ENCODE results near the gene ETV2.
"Not testable (repeated sequence)": the region's sequence is repeated elsewhere in the genome, so short reads cannot be mapped to it uniquely, and the experiment has no call there.

The ETV2 gene

DNA sequence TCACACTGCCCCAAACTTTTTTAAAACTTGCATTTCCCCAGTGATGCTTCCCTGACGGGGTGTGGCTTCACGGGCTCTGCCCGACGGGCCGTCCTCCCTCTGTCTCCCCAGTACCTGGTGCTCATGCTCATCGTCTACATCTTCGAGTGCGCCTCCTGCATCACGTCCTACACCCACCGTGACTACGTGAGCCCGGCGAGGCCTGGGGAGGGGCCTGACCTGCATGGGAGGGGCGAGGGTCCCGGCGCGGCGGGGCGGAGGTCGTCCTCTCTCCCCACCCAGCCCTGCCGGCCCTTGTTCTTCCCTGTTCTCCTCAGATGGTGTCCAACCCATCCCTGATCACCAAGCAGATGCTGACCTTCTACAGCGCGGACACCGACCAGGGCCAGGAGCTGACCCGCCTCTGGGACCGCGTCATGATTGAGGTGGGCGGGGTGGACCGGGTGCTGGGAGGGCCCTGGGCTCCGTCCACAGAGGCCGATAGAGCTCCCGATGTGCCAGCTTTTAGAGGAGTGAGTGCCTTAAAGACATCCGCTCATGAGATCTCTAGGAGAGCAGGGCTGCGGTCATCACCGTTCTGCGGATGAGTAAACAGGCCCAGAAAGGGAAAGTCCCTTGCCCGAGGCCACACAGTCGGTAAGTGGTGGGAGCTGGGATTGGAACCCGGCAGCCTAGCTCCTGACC lies 31.7 kb downstream of the ETV2 start:
- Histone ChIP-seq H3K27ac (ENCODE audit: low read depth, low read length, severe bottlenecking) (no peak overlapping the region), H3K4me1 (ENCODE audit: control insufficient read depth, insufficient read depth, low read length, poor library complexity, severe bottlenecking) (no peaks in the 10 kb centered on the region), H3K4me3 (ENCODE audit: extremely low read depth, insufficient read depth, low read length, poor library complexity, severe bottlenecking) (peak overlapping the region; percentile 32), H3K9me3 (ENCODE audit: control insufficient read depth, low read length) (no peaks in the 10 kb centered on the region), H3K36me3 (ENCODE audit: control insufficient read depth, insufficient read depth, low read length) (no peaks in the 10 kb centered on the region)
- WGBS, 2 experiments (ENCODE audit: insufficient coverage in 2 of 2): 4 to 6% methylated on average over 27 to 32 of the region's 39 CpGs

DNA sequence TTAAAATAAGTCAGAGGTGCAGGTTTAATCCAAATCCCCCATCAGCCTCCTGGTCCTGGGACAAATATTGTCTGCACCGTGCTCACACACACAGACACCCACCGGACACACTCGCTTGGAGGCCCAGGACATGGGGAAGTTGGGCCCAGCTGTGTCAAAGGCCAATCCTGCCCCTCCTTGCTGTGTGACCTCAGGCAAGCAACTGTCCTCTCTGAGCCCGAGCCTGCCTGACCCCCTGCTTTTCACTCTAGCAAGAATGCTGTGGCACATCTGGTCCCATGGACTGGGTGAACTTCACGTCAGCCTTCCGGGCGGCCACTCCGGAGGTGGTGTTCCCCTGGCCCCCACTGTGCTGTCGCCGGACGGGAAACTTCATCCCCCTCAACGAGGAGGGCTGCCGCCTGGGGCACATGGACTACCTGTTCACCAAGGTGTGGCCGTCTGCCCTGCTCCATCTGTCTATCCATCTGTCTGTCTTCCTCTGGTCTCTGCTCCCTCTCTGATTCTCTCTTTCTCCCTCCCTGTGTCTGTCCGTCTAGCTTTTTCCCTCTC lies 34.1 kb downstream of the ETV2 start:
- Histone ChIP-seq H3K4me1 (ENCODE audit: control insufficient read depth, insufficient read depth, low read length, poor library complexity, severe bottlenecking) (no peaks in the 10 kb centered on the region), H3K27ac (ENCODE audit: low read depth, low read length, severe bottlenecking) (no peak overlapping the region), H3K36me3 (ENCODE audit: control insufficient read depth, insufficient read depth, low read length) (no peaks in the 10 kb centered on the region), H3K9me3 (ENCODE audit: control insufficient read depth, low read length) (no peaks in the 10 kb centered on the region), H3K4me3 (ENCODE audit: extremely low read depth, insufficient read depth, low read length, poor library complexity, severe bottlenecking) (no peak overlapping the region)
- 76 to 82% methylated on average over 15 of the region's 15 CpGs for WGBS, 2 experiments (ENCODE audit: insufficient coverage in 2 of 2)

DNA sequence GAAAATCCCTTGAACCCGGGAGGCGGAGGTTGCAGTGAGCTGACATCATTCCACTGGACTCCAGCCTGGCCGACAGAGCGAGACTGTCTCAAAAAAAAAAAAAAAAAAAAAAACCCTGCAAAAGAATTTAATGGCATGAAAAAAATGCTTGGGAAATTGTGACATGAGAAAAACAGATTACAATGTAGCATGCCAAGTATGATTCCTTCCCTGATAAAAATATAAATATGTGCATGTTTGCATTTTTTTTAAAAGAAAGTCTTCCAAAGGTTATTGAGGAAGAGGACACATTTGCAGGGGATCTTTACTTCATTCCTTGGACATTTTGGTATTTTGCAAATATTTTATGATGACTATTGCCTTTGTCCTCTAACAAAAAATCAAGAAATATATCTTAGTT lies 48.3 kb downstream of the ETV2 start:
- H3K36me3 ChIP-seq (ENCODE audit: control insufficient read depth, insufficient read depth, low read length): no peaks in the 10 kb centered on the region
- H3K4me3 ChIP-seq (ENCODE audit: extremely low read depth, insufficient read depth, low read length, poor library complexity, severe bottlenecking): no peak overlapping the region
- 90% methylated on average over 2 of the region's 4 CpGs; no CpG with 5 or more reads in 1 of the 2 experiments for WGBS, 2 experiments (ENCODE audit: insufficient coverage in 2 of 2)
- H3K27ac ChIP-seq (ENCODE audit: low read depth, low read length, severe bottlenecking): no peak overlapping the region
- no peaks in the 10 kb centered on the region for H3K9me3 ChIP-seq (ENCODE audit: control insufficient read depth, low read length)
- H3K4me1 ChIP-seq (ENCODE audit: control insufficient read depth, insufficient read depth, low read length, poor library complexity, severe bottlenecking): no peaks in the 10 kb centered on the region

DNA sequence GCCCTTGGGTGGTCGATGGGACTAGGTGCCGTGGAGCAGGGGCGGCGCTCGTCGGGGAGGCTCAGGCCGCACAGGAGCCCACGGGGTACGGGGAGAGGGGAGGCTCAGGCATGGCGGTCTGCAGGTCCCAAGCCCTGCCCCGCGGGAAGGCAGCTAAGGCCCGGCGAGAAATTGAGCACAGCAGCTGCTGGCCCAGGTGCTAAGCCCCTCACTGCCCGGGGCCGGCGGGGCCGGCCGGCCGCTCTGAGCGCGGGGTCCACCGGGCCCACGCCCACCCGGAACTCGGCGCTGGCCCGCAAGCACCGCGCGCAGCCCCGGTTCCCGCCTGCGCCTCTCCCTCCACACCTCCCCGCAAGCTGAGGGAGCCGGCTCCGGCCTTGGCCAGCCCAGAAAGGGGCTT lies 49.6 kb downstream of the ETV2 start:
- H3K27ac ChIP-seq (ENCODE audit: low read depth, low read length, severe bottlenecking); H3K4me1 ChIP-seq (ENCODE audit: control insufficient read depth, insufficient read depth, low read length, poor library complexity, severe bottlenecking); H3K4me3 ChIP-seq (ENCODE audit: extremely low read depth, insufficient read depth, low read length, poor library complexity, severe bottlenecking); H3K9me3 ChIP-seq (ENCODE audit: control insufficient read depth, low read length); H3K36me3 ChIP-seq (ENCODE audit: control insufficient read depth, insufficient read depth, low read length): not testable (repeated sequence)
- WGBS, 2 experiments (ENCODE audit: insufficient coverage in 2 of 2): 95 to 96% methylated on average over 24 to 33 of the region's 37 CpGs

DNA sequence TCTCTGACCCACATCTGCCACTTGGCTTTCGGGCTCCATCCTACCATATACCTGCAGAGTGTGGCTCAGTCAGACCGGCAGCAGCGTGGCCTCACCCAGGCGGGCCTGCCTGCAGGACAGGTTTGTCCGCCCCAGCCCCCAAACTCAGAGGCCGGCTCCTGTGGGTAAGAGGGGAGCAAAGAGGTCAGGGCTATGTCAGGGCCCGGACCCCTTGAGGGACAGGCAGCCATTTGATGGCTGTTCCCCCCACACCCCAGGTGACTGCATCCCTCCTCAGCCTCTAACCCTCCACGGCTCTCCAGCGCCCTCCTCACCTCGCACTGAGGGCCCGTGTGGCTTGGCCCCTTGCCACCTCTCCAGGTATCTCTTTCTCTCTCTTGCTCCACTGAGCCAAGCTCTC lies 50.5 kb downstream of the ETV2 start:
- no peaks in the 10 kb centered on the region for H3K9me3 ChIP-seq (ENCODE audit: control insufficient read depth, low read length)
- H3K36me3 ChIP-seq (ENCODE audit: control insufficient read depth, insufficient read depth, low read length): no peaks in the 10 kb centered on the region
- 97 to 100% methylated on average over 5 to 9 of the region's 11 CpGs for WGBS, 2 experiments (ENCODE audit: insufficient coverage in 2 of 2)
- H3K4me3 ChIP-seq (ENCODE audit: extremely low read depth, insufficient read depth, low read length, poor library complexity, severe bottlenecking): no peak overlapping the region
- H3K4me1 ChIP-seq (ENCODE audit: control insufficient read depth, insufficient read depth, low read length, poor library complexity, severe bottlenecking): no peaks in the 10 kb centered on the region
- no peak overlapping the region for H3K27ac ChIP-seq (ENCODE audit: low read depth, low read length, severe bottlenecking)

DNA sequence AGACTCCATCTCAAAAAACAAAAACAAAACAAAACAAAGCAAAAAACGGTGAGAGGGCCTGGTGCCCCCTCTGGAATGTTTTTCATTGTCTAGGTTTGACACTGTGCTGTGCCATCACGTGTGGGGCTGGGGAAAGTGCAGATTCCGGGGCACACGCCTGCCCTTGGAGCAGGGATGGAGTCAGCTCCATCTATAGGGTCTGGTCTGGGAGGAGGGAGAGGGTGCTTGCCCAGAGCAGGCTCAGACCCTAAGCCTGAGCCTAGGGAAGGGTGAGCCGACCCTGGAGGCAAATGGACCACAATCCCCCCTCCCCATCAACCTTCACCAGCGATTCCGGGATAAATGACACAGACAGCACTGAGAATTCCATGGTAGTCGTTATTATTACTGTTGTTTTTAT lies 51.9 kb downstream of the ETV2 start:
- H3K4me3 ChIP-seq (ENCODE audit: extremely low read depth, insufficient read depth, low read length, poor library complexity, severe bottlenecking): no peak overlapping the region
- H3K9me3 ChIP-seq (ENCODE audit: control insufficient read depth, low read length): no peaks in the 10 kb centered on the region
- no peak overlapping the region for H3K27ac ChIP-seq (ENCODE audit: low read depth, low read length, severe bottlenecking)
- WGBS, 2 experiments (ENCODE audit: insufficient coverage in 2 of 2): 44 to 52% methylated on average over 2 of the region's 8 CpGs
- H3K4me1 ChIP-seq (ENCODE audit: control insufficient read depth, insufficient read depth, low read length, poor library complexity, severe bottlenecking): no peaks in the 10 kb centered on the region
- no peaks in the 10 kb centered on the region for H3K36me3 ChIP-seq (ENCODE audit: control insufficient read depth, insufficient read depth, low read length)

DNA sequence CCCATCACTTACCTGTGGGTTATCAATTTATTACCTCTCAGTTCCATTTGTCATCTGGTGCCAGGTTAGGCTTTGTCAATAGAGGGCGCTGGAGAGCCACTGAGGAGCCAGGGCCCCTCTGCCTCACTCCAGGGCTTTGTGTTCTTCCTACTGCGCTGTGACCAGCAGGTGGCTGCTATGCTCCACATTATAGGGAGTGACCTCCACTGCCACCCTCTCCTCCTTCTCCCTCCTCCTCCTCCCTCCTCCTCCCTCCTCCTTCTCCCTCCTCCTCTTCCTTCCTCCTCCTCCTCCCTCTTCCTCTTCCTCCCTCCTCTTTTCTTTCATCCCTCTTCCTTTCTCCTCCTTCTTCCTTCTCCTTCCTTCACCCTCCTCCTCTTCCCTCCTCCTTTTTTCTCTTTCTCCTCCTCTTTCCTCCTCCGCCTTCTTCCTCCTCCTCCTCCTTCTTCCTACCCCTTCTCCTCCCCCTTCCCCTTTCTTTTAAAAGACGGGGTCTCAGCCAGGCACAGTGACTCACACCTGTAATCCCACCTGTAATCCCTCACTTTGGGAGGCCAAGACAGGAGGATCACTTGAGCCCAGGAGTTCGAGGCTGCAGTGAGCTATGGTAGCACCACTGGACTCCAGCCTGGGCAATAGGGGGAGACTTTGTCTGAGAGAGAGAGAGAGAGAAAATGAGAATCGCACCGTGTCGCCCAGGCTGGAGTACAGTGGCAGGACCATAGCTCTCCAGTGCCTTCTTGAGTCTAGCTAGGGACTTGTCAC lies 52.5 kb downstream of the ETV2 start:
- Histone ChIP-seq H3K36me3 (ENCODE audit: control insufficient read depth, insufficient read depth, low read length) (no peaks in the 10 kb centered on the region), H3K4me1 (ENCODE audit: control insufficient read depth, insufficient read depth, low read length, poor library complexity, severe bottlenecking) (no peaks in the 10 kb centered on the region), H3K27ac (ENCODE audit: low read depth, low read length, severe bottlenecking) (no peak overlapping the region), H3K9me3 (ENCODE audit: control insufficient read depth, low read length) (no peaks in the 10 kb centered on the region), H3K4me3 (ENCODE audit: extremely low read depth, insufficient read depth, low read length, poor library complexity, severe bottlenecking) (no peak overlapping the region)
- 33 to 37% methylated on average over 2 to 6 of the region's 8 CpGs for WGBS, 2 experiments (ENCODE audit: insufficient coverage in 2 of 2)
